ENCODE measurements around the gene DROSHA.
"Not testable (repeated sequence)": the region's sequence is repeated elsewhere in the genome, so short reads cannot be mapped to it uniquely, and the experiment has no call there.

Gene DROSHA

DNA sequence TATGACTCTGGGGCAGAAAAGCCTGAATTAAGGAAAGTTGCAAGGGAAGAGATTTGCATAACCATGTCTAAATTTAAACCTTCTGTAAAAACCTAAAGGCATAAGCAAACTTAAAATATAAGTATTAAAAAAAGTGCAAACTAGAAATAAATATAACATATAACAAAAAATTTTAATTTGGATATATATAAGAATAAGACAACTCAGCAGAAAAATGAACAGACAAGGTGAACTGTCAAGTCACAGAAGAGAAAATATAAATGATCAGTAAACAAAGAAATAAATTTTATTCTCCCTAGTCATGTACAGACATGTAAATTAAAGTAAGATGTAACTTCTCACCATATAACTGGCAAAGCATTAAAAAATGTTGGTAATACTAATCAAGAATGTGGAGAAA is 37.2 kb upstream of the DROSHA start:
- peaks cover 25% of the 10 kb centered on the region for H3K9me3 Mint-ChIP-seq
- no peaks in the 10 kb centered on the region for H3K4me1 Mint-ChIP-seq
- TF ChIP-seq, protein P1, sequence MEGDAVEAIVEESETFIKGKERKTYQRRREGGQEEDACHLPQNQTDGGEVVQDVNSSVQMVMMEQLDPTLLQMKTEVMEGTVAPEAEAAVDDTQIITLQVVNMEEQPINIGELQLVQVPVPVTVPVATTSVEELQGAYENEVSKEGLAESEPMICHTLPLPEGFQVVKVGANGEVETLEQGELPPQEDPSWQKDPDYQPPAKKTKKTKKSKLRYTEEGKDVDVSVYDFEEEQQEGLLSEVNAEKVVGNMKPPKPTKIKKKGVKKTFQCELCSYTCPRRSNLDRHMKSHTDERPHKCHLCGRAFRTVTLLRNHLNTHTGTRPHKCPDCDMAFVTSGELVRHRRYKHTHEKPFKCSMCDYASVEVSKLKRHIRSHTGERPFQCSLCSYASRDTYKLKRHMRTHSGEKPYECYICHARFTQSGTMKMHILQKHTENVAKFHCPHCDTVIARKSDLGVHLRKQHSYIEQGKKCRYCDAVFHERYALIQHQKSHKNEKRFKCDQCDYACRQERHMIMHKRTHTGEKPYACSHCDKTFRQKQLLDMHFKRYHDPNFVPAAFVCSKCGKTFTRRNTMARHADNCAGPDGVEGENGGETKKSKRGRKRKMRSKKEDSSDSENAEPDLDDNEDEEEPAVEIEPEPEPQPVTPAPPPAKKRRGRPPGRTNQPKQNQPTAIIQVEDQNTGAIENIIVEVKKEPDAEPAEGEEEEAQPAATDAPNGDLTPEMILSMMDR (IDR thresholded peaks at IDR 0.05), result no peak
- DNase-seq, result no peak
- H3K4me3 Mint-ChIP-seq, result no peak overlapping the region
- H3K27me3 Mint-ChIP-seq (ENCODE audit: low read depth, poor library complexity), result peaks cover 6% of the 10 kb centered on the region
- H3K27ac Mint-ChIP-seq, result no peak overlapping the region
- peaks cover 14% of the 10 kb centered on the region for H3K36me3 Mint-ChIP-seq (ENCODE audit: low read depth)

DNA sequence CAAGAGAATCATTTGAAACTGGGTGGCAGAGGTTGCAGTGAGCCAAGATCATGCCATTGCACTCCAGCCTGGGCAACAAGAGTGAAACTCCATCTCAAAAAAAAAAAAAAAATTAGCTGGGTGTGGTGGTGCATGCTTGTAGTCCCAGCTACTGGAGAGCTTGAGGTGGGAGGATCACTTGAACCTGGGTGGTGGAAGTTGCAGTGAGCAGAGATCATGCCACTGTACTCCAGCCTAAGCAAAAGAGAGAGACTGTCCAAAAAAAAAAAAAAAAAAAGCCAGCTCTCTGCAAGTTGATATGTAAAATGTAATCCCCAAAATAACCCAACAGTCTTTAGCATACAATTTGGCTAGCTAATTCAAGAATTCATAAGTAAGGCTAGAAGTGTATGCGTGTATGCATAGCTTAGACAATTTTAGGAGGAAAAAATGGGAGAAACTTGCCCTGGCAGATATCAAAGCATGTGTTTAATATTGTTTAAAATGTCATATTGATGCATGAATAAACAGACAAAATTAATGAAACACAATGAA is 36.5 kb upstream of the DROSHA start:
- no peak overlapping the region for H3K4me3 Mint-ChIP-seq
- peaks cover 28% of the 10 kb centered on the region for H3K9me3 Mint-ChIP-seq
- TF ChIP-seq, protein P1 (IDR thresholded peaks at IDR 0.05), result no peak
- H3K4me1 Mint-ChIP-seq, result no peaks in the 10 kb centered on the region
- H3K27ac Mint-ChIP-seq, result no peak overlapping the region
- H3K36me3 Mint-ChIP-seq (ENCODE audit: low read depth), result peaks cover 16% of the 10 kb centered on the region
- DNase-seq, result no peak
- peaks cover 6% of the 10 kb centered on the region for H3K27me3 Mint-ChIP-seq (ENCODE audit: low read depth, poor library complexity)

DNA sequence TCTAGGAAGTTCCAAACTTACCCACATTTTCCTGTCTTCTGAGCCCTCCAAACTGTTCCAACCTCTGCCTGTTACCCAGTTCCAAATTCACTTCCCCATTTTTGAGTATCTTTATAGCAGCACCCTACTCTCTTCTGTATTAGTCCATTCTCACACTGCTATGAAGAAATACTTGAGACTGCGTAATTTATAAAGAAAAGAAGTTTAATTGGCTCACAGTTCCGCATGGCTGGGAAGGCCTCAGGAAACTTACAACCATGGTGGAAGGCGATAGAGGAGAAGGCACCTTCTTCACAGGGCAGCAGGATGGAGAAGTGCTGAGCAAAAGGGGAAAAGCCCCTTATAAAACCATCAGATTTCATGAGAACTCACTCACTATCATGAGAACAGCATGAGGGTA is 34.5 kb upstream of the DROSHA start:
- H3K4me1 Mint-ChIP-seq, result not testable (repeated sequence)

DNA sequence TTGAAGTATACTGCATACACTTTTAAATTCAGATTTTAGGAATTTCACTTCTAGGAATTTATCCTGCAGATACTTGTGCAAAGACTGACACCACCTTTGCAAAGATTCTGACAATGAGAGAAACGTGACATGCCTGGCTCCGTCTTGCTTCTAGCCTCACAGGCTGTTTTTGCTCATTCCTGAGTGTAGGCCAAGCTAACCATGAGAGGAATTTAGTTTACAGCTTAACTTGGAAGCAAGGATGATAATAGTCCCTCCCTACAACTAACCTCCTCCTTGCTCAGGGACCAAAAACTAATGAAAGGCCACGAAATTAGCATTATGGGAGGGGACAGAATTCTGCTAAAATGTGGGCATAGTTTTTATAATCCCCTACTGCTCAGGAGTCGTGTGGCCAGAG is 31.3 kb upstream of the DROSHA start:
- peaks cover 18% of the 10 kb centered on the region for H3K36me3 Mint-ChIP-seq (ENCODE audit: low read depth)
- peaks cover 28% of the 10 kb centered on the region for H3K9me3 Mint-ChIP-seq
- peaks cover 12% of the 10 kb centered on the region for H3K27me3 Mint-ChIP-seq (ENCODE audit: low read depth, poor library complexity)
- no peak overlapping the region for H3K4me3 Mint-ChIP-seq
- no peak overlapping the region for H3K27ac Mint-ChIP-seq
- H3K4me1 Mint-ChIP-seq, result no peaks in the 10 kb centered on the region
- TF ChIP-seq, protein P1 (IDR thresholded peaks at IDR 0.05), result no peak
- DNase-seq, result no peak

More for the DNA sequence above, 34.5 kb upstream of the DROSHA start:
- H3K4me3 Mint-ChIP-seq, DNase-seq, H3K27ac Mint-ChIP-seq: not testable (repeated sequence)
- peaks cover 28% of the 10 kb centered on the region for H3K9me3 Mint-ChIP-seq
- H3K36me3 Mint-ChIP-seq (ENCODE audit: low read depth), result peaks cover 16% of the 10 kb centered on the region
- H3K27me3 Mint-ChIP-seq (ENCODE audit: low read depth, poor library complexity), result peaks cover 12% of the 10 kb centered on the region

DNA sequence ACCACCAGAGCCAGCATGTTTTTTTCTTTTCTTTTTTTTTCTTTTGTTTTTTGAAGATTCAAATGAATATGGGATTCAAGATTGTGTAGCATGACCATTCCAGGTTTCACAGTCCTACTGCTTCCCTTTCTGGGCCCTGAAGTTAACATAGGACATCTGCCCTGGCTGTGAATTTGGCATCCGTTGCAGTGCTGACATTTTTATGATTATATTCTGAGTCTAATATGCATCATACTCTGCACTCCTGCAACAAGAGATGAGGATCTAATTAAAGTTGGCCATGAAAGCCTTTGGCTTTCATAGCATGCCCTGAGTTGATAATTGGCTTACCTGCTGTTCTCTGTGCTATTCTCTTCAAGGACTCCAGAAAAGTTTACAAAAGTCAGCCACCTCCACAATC is 30.1 kb upstream of the DROSHA start:
- Mint-ChIP-seq H3K4me3 (no peak overlapping the region), H3K27ac (no peak overlapping the region), H3K9me3 (peaks cover 28% of the 10 kb centered on the region), H3K4me1 (no peaks in the 10 kb centered on the region), H3K36me3 (ENCODE audit: low read depth) (peaks cover 21% of the 10 kb centered on the region), H3K27me3 (ENCODE audit: low read depth, poor library complexity) (peaks cover 12% of the 10 kb centered on the region)
- TF ChIP-seq, protein P1 (IDR thresholded peaks at IDR 0.05), result no peak
- DNase-seq, result no peak

DNA sequence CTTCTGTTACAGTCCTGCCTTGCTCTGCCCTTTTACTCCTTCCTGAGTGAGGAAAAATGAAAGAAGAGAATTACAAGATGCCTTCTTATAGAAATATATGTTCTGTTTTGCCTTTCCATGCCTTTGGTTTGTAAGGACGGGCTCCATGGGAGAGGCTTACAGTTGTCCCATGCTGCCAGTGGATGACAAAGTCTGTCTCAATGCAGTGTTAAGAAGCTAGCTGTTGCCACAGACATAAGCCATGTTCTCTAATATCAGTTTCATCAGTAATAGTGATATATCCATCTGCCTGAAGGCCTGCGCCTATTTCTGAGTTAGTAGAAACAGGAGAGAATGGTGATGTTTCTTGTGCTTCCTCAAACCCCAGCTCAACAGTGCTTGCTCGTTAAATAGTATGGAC is 28.0 kb upstream of the DROSHA start:
- Mint-ChIP-seq H3K36me3 (ENCODE audit: low read depth) (peaks cover 26% of the 10 kb centered on the region), H3K27ac (no peak overlapping the region), H3K4me3 (no peak overlapping the region), H3K4me1 (no peaks in the 10 kb centered on the region), H3K9me3 (peaks cover 12% of the 10 kb centered on the region), H3K27me3 (ENCODE audit: low read depth, poor library complexity) (peaks cover 8% of the 10 kb centered on the region)
- TF ChIP-seq, protein P1 (IDR thresholded peaks at IDR 0.05), result no peak
- no peak for DNase-seq
